Endometrial microvascular endothelial cells (primary cell): ENCODE data around the gene FBP1. TPM values are rescaled to one million over a fixed set of nuclear protein-coding genes. Genes with fewer than 3 reads are reported as not detected.

Experiments
- in situ Hi-C: cut with HindIII; loops from 2 replicates; pipeline ENCODE4 v1.10.0; 2017; ENCODE audit warnings: low sequenced_read_pairs, low pct_unique_long_range_greater_than_20kb; ENCODE audit errors: inconsistent ontology term
- total RNA-seq: library from RNA; depleted of rRNA; stranded (reverse); fragments of >200 nt; gene quantifications from one replicate; pipeline ENCODE4 v1.2.3, GENCODE V29; 2015; ENCODE audit errors: inconsistent ontology term

FBP1 gene
- 12.4 TPM for total RNA-seq

DNA sequence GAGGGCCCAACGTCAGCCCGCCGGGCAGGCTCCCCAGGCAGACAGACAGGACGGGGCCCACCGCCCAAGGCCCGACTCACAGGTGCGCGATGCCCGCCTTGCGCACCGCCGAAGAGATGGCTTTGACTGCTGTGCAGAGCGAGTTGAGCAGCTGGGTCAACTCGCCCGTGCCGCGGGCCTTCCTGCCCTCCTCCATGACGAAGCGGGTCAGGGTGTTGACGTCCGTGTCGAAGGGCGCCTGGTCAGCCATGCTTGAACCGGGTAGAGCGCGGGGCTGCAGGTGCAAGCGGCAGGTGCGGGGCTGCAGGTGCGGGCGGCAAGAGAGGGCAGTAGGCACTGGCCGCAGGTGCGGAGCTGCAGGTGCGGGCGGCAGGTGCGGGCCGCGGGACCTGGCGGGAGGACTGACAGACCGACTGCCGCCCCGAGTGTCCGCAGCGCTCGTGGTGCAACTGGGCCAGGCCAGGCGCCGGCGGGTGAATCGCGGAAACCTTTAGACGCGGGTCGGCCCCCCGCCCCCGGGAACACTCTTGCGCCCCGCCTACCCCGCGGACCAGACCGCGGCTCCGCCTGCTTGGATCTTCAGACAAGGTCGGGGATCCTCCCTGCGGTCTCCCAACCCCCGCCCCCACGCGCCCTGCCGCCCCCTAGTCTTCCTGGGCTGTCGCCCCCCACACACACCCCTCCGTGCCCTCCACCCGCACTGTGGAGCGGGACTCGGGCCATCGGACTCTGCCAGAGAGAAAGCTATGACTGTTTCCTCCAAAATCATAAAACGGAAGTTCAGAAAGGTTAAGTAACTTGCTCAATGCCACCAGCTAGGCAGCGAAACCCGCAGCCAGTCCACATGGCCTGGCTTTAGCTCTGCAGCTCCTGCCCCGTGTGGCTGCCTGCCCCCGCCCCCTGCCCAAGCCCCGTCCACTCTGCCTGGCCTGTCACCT is at the start of gene FBP1:
Gene FBP1 (minus strand): TSS at position 458 of the 938 bp plus-strand sequence. CDS start 208 bp downstream, at position 250.
- in situ Hi-C loops = no loop called here

GRCh38 chr9:94687451-94687850 is 48.1 kb upstream of the FBP1 start:
- in situ Hi-C loops = no loop called here

DNA sequence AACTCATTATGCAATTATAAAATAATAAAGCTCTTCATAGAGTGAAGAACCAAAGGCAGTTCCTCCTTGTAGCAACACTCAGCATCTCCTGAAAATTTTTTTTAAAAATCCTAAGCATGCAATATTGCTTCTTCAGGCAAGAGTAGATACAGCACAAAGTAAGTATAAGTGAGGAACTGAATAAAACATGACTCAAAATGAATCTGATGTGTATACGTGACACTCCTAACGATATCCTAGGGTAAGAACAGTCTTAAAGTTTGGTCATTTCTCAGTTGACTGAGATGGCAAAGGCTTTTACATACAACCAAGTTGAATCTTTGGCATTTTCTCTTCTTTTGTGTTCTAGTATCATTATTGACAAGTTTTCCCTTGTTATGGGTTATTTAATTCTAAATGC is 46.0 kb upstream of the FBP1 start:
- in situ Hi-C loops = no loop called here

DNA sequence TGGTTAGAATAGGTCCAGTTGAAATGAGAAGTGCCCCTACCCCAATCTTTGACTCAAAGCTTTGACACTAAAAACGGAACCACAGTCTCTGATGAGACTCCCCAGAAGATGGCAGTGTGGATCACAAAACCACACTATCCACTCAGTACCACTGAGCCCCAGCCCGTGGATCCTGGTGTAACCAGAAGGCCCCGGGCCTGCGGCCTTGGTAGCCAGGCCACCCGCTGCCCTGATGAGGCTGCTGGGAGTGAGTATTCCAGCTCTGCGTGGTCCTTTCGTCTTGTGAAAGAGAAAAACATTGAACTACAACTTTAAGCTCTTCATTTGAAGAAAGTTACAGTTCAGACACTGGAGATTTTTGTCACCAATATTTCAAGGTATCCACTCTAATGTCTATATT is 42.2 kb upstream of the FBP1 start:
- in situ Hi-C loops = no loop called here

GRCh38 chr9:94680621-94681020 is 41.3 kb upstream of the FBP1 start:
- in situ Hi-C loops = no loop called here

GRCh38 chr9:94680020-94680419 is 40.7 kb upstream of the FBP1 start:
- in situ Hi-C loops = no loop called here

DNA sequence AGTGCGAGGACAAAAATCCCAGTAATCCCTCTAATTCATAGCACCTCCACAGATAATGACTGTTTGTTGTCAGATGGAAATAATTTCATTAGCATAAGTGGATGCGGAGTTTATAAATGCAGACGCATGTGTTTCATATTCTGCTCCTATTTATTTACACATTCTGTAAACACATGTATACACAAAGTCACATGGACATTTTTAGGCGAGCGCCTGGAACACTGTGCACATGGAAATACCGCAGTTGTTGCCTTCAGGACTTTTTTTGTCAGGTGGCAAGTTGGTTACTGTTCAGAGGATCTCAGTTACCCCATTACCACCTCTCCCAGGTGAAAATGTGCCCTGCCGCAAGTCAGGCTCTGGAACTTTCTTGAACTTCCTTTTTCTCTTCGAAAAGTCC is 40.3 kb upstream of the FBP1 start:
- in situ Hi-C loops = no loop called here

DNA sequence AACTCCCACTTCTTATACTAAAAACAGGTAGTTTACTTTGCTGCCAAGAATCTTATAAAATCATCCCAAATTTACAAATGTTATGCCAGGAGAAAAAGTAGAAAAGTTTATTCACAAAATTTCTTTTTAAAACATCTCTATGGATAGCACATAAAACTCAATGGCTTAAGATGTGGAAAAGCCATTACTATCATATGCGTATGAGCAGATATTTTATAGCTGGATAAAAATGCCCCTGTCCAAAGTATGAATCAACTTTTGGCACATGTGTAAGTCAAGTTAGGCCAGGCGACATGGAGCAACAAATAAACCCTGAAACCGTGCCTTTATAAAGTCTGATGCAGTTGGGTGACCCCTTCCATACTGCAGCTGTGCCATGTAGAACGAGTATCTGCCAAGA is 38.6 kb upstream of the FBP1 start:
- in situ Hi-C loops = no loop called here

GRCh38 chr9:94676446-94677131 is 37.3 kb upstream of the FBP1 start:
- in situ Hi-C loops = no loop called here

DNA sequence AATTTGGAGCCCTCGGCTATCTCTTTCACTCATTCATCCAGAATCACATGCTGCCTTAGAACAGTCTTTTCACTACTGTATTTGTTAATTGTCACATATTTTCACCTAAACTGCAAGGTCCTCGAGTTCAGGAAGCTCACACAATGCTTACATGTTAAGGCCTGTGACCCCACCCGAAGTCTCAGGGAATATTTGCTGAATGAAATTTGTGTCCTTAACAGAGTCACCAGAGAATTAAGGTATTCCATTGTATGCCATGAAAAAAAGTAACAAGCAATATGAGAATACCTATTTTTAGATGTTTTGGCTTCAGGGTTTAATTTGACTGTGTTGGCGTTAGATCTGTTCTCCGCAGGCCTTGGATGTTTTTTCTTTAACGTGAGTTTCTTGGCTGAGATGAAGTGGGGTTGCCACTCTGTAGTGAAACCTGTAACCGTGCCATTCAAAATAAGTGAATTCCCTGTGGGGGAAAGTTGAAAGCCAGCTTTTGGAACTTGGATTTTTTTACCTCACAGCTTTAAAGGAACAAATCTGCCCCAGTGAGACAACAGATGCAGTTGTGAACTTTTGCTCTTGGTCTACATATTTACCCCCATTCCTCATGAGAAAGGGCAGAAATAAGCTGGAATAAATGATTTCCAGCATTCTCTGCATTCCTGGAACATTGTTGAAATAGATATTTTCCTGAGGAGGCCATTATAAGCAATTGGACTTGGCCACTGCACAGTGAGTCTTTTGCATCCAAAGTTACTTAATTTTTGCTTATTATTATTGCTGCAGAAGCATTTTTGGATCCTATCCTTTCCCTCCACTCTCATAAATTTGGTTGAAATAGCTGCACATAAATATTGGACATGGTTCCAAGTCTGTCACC is 35.9 kb upstream of the FBP1 start:
- in situ Hi-C loops = no loop called here

DNA sequence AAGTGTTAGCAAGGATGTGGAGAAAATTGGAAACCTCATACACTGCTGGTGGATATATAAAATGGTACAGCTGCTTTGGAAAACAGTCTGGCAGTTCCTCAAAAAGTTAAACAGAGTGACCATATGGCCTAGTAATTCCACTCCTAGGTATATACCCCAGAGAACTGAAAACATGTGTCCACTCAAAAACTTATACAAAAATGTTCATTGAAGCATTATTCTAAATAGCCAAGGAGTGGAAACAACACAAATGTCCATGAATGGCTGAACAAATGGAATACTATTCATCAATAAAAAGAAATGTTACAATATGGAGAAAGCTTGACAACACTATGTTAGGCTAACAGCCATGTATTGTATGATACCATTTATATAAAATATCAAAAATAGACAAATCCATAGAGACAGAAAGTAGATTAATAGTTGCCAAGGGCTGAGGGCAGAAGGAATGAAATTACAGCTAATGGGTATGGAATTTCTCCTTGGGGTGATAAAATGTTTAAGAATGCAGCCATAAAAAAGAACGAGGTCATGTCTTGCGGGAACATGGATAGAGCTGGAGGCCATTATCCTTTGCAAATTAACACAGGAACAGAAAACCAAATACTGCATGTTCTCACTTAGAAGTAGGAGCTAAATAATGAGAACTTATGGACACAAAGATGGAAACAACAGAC is 33.6 kb upstream of the FBP1 start:
- in situ Hi-C loops = no loop called here

GRCh38 chr9:94668928-94669729 is 29.8 kb upstream of the FBP1 start:
- in situ Hi-C loops = no loop called here

DNA sequence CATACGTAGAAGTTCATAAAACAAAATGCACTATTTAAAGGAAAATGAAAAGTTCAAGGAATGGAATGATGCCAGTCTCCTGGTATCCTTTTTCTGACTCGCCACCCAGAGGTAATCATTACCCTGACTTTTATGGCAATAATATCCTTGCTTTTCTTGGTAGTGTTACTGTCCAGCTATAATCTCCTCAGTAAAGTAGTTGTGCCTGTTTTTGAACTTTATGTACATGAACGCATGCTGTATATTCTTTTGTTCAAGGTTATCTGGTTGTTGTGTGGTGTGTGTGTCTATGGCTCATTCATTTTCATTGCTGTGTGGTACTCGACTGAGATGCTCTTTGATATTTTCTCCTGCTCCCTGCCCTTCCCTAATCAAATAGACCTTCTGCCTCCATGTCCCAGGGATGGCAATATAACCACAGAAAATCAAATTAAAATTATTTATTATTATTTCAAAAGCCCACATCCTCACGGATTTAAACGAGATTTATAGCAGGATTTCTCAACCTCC is 29.2 kb upstream of the FBP1 start:
- in situ Hi-C loops = no loop called here

- in situ Hi-C loops = no loop called here
These were observed 27.2 kb upstream of the FBP1 start for GRCh38 chr9:94666364-94667099.

DNA sequence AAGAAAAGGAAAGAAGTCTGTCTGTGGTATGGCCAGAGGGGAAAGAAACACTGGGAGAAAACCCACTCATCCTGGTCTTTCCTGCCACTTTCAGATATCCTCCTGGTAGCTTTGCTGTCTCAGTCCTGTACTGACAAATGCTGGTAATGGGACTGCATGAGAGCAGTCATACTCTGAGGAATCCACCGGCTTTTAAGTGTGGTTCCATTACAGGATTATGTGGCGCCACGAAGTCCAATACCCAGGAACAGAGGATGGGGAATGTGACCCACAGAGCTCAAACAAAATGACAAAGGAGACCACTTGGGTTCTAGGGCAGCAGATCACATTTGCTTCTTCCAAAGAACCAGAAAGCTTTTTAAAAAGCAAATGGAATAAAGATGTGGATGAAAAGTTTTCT is 26.3 kb upstream of the FBP1 start:
- in situ Hi-C loops = no loop called here

GRCh38 chr9:94664801-94665200 is 25.5 kb upstream of the FBP1 start:
- in situ Hi-C loops = no loop called here

GRCh38 chr9:94663640-94664039 is 24.3 kb upstream of the FBP1 start:
- in situ Hi-C loops = no loop called here
